Common myeloid progenitor, CD34-positive (primary cell): Measurements from ENCODE around the gene PTPRD.

Source experiments
- CTCF ChIA-PET: fragments of 350-600 bp; sonication (Branson Sonifier 250); formaldehyde crosslinking; loops from one replicate; lab custom pipeline; 2021; ENCODE audit warnings: antibody characterized with exemption; lab: Charles Lee
- POLR2A ChIA-PET: fragments of 350-600 bp; sonication (Branson Sonifier 250); formaldehyde crosslinking; loops from one replicate; lab custom pipeline; 2021; ENCODE audit warnings: antibody characterized with exemption; lab: Charles Lee
- DNase-seq, 3 donors: peaks; one replicate each; pipeline versions ENCODE4 v3.0.0 to v3.0.0-alpha.2; 2013
- H3K27ac ChIP-seq, 2 experiments: 1 replicate in 1 of 2; 2 replicates in 1 of 2; pipeline ENCODE4 v1.7.0; 2013; ENCODE audit warnings: inconsistent platforms in 2 of 2, low read length in 2 of 2, mild to moderate bottlenecking in 2 of 2, low read depth in 1 of 2, moderate library complexity in 1 of 2; ENCODE audit not compliant: severe bottlenecking in 2 of 2, insufficient read depth in 1 of 2, poor library complexity in 1 of 2
- H3K27me3 ChIP-seq, 5 experiments: replicated peaks in 2 of 5; 1 replicate in 3 of 5; 2 replicates in 2 of 5; pipeline versions ENCODE4 v1.6.1 to v1.7.0; 2013; ENCODE audit warnings: low read length in 4 of 5, mild to moderate bottlenecking in 2 of 5, moderate library complexity in 2 of 5, inconsistent platforms in 1 of 5; ENCODE audit not compliant: insufficient read depth in 5 of 5, control insufficient read depth in 4 of 5
- H3K36me3 ChIP-seq, 4 experiments: 1 replicate in 2 of 4; 2 replicates in 2 of 4; pipeline versions ENCODE4 v1.6.1 to v1.7.0; 2013; ENCODE audit warnings: low read length in 3 of 4, control low read depth in 1 of 4, mild to moderate bottlenecking in 1 of 4; ENCODE audit not compliant: control insufficient read depth in 4 of 4, insufficient read depth in 4 of 4
- H3K4me1 ChIP-seq, 4 experiments: 1 replicate in 3 of 4; 2 replicates in 1 of 4; pipeline versions ENCODE4 v1.6.1 to v1.7.1; 2013; ENCODE audit warnings: low read length in 3 of 4, mild to moderate bottlenecking in 3 of 4, control low read depth in 1 of 4, inconsistent platforms in 1 of 4, moderate library complexity in 1 of 4; ENCODE audit not compliant: control insufficient read depth in 4 of 4, insufficient read depth in 4 of 4; ENCODE audit errors: control extremely low read depth in 1 of 4
- H3K4me3 ChIP-seq, 7 experiments: 1 replicate in 4 of 7; 2 replicates in 3 of 7; pipeline versions ENCODE4 v1.5.1 to v1.7.0; 2013; ENCODE audit warnings: mild to moderate bottlenecking in 7 of 7, low read length in 6 of 7, moderate library complexity in 6 of 7, inconsistent platforms in 2 of 7, low read depth in 2 of 7, control low read depth in 1 of 7; ENCODE audit not compliant: insufficient read depth in 4 of 7, control insufficient read depth in 1 of 7; ENCODE audit errors: extremely low read depth in 1 of 7
- H3K9me3 ChIP-seq, 5 experiments: 1 replicate in 4 of 5; 2 replicates in 1 of 5; pipeline versions ENCODE4 v1.6.1 to v1.7.1; 2013; ENCODE audit warnings: low read length in 4 of 5, mild to moderate bottlenecking in 2 of 5, inconsistent platforms in 1 of 5, low read depth in 1 of 5, moderate library complexity in 1 of 5; ENCODE audit not compliant: control insufficient read depth in 4 of 5, insufficient read depth in 2 of 5; ENCODE audit errors: control extremely low read depth in 1 of 5
- WGBS: methylation state at CpG from one replicate; pipeline ENCODE4 v1.1.5; 2013; ENCODE audit not compliant: insufficient coverage; 5-methylcytosine and 5-hydroxymethylcytosine counted together

The PTPRD gene

GRCh38 chr9:8754751-8755150, 1858.1 kb downstream of the PTPRD start:
- Histone ChIP-seq H3K4me1 (peaks cover 0 to 2% (median 0%) of the 10 kb centered on the region in 4 experiments), H3K27me3 (no peaks in the 10 kb centered on the region), H3K9me3 (no peaks in the 10 kb centered on the region), H3K27ac (no peak overlapping the region), H3K4me3 (no peak overlapping the region), H3K36me3 (no peaks in the 10 kb centered on the region)
- no CpG with 5 or more reads among the region's 1 CpG for WGBS
- no peak for DNase-seq
- CTCF ChIA-PET, result no interaction called here
- POLR2A ChIA-PET, result no interaction called here

GRCh38 chr9:8751406-8751930, 1861.3 kb downstream of the PTPRD start:
- H3K9me3 ChIP-seq, result no peaks in the 10 kb centered on the region
- ChIA-PET CTCF (interaction anchor here (0.8 kb wide), 1 partner anchor 19 kb away, joined by 3 read pairs; no protein-coding TSS in a partner anchor), POLR2A (no interaction called here)
- no peaks in the 10 kb centered on the region for H3K36me3 ChIP-seq
- WGBS, result no CpG with 5 or more reads among the region's 1 CpG
- H3K4me1 ChIP-seq, result no peaks in the 10 kb centered on the region
- H3K4me3 ChIP-seq, result no peak overlapping the region
- no peaks in the 10 kb centered on the region for H3K27me3 ChIP-seq
- no peak for DNase-seq
- no peak overlapping the region for H3K27ac ChIP-seq

- ChIA-PET POLR2A (no interaction called here), CTCF (interaction anchor here (0.5 to 0.8 kb wide), 2 partner anchors 18 to 225 kb away, joined by 3 read pairs; no protein-coding TSS in a partner anchor)
- 89% methylated on average over 2 of the region's 2 CpGs for WGBS
- no peaks in the 10 kb centered on the region for H3K4me1 ChIP-seq
- H3K36me3 ChIP-seq, result no peaks in the 10 kb centered on the region
- H3K4me3 ChIP-seq, result no peak overlapping the region
- DNase-seq, result no peak
- H3K27me3 ChIP-seq, result no peaks in the 10 kb centered on the region
- no peak overlapping the region for H3K27ac ChIP-seq
- no peaks in the 10 kb centered on the region for H3K9me3 ChIP-seq
Measured at GRCh38 chr9:8750639-8751051, 1862.2 kb downstream of the PTPRD start.

DNA sequence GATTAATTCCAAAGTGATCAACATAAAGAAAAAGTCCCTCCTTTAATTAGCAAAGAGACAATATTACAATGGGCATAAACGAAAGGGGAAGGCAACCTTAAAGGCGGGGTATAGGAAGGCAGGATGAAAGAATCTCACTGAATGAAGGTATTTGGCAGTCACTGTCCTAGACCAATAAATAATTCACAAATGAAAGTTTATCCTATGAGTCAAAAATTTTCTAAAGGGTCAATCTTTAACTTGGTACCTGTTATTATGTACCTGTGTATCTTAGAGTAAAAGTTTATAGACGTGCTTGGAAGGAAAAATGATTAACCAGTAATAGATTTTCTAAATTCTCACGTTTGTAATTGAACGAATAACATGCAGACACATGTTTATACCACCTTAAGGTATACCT, 1867.5 kb downstream of the PTPRD start:
- ChIA-PET CTCF (no interaction called here), POLR2A (no interaction called here)
- no peak for DNase-seq
- Histone ChIP-seq H3K4me1 (no peaks in the 10 kb centered on the region), H3K27me3 (no peaks in the 10 kb centered on the region), H3K36me3 (no peaks in the 10 kb centered on the region), H3K9me3 (no peaks in the 10 kb centered on the region), H3K27ac (no peak overlapping the region), H3K4me3 (no peak overlapping the region)
- WGBS, result no CpG with 5 or more reads among the region's 5 CpGs

GRCh38 chr9:8738945-8739344, 1873.9 kb downstream of the PTPRD start:
- no peaks in the 10 kb centered on the region for H3K36me3 ChIP-seq
- peaks cover 2 to 7% (median 4%) of the 10 kb centered on the region in 4 experiments for H3K4me1 ChIP-seq
- WGBS, result 100% methylated on average over 1 of the region's 2 CpGs
- no peak overlapping the region for H3K27ac ChIP-seq
- H3K4me3 ChIP-seq, result no peak overlapping the region
- CTCF ChIA-PET, result no interaction called here
- no peak for DNase-seq
- H3K27me3 ChIP-seq, result no peaks in the 10 kb centered on the region
- POLR2A ChIA-PET, result interaction anchor here (0.6 kb wide), 1 partner anchor 237 kb away, joined by 3 read pairs; no protein-coding TSS in a partner anchor
- H3K9me3 ChIP-seq, result no peaks in the 10 kb centered on the region

GRCh38 chr9:8736805-8737204, 1876.0 kb downstream of the PTPRD start:
- Histone ChIP-seq H3K27ac (no peak overlapping the region), H3K4me3 (no peak overlapping the region), H3K9me3 (no peaks in the 10 kb centered on the region), H3K27me3 (no peaks in the 10 kb centered on the region), H3K36me3 (no peaks in the 10 kb centered on the region), H3K4me1 (peaks cover 8 to 11% (median 9%) of the 10 kb centered on the region in 4 experiments)
- no peak for DNase-seq
- CTCF ChIA-PET, result no interaction called here
- POLR2A ChIA-PET, result no interaction called here
- WGBS, result 98% methylated on average over 5 of the region's 5 CpGs

DNA sequence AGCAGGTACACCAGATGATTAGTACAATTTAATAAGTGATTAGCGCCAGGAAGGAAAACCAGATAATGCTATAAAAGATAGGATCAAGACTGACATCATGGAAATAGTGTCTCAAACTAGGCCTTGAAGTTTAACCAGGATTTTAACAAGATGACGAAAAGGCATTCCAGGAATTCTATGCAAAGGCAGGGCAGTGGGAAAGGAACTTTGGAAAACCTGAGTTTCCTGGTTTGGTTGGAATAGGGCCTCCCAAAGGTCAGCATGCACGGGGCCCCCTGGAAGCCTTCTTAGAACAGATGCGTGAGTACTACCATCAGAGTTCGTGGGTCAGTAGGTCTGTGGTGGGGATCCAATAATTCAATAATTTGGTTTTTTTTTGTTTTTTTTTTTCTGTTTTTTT, 1878.0 kb downstream of the PTPRD start:
- Histone ChIP-seq H3K4me3 (no peak overlapping the region), H3K9me3 (no peaks in the 10 kb centered on the region), H3K27me3 (no peaks in the 10 kb centered on the region), H3K27ac (no peak overlapping the region), H3K36me3 (no peaks in the 10 kb centered on the region), H3K4me1 (peaks cover 8 to 17% (median 13%) of the 10 kb centered on the region in 4 experiments)
- 91% methylated on average over 3 of the region's 5 CpGs for WGBS
- ChIA-PET CTCF (no interaction called here), POLR2A (no interaction called here)
- no peak for DNase-seq
